H1 (cell line): ENCODE measurements around the gene RAI14. TPM values are rescaled to one million over a fixed set of nuclear protein-coding genes. Genes with fewer than 3 reads are reported as not detected.

Experiments
- CTCF ChIA-PET: fragments of 300-600 bp; sonication (Branson Sonifier 250); formaldehyde crosslinking; loops from one replicate; lab custom pipeline; 2021; ENCODE audit not compliant: partially characterized antibody; lab: Charles Lee
- POLR2A ChIA-PET: fragments of 300-600 bp; sonication (Branson Sonifier 250); formaldehyde crosslinking; loops from one replicate; lab custom pipeline; 2021; ENCODE audit warnings: inconsistent platforms; ENCODE audit not compliant: partially characterized antibody; lab: Charles Lee
- DNase-seq, 2 experiments: peaks; one replicate each; pipeline versions ENCODE4 v3.0.0 to v3.0.0-alpha.2; 2010 to 2022; ENCODE audit warnings: low spot score in 2 of 2, low read depth in 1 of 2, mixed read lengths in 1 of 2
- FAIRE-seq: peaks from 2 replicates; lab custom pipeline; 2011; peaks lifted over from hg19 to GRCh38; lab: Jason Lieb, UNC
- H2AFZ ChIP-seq: 2 replicates; pipeline ENCODE4 v1.8.1; 2012; ENCODE audit warnings: low read length, inconsistent platforms
- H2AK5ac ChIP-seq: 2 replicates; pipeline ENCODE4 v1.6.1; 2013; ENCODE audit warnings: low read depth, low read length
- H2BK120ac ChIP-seq: replicated peaks from 2 replicates; pipeline ENCODE3; 2013; ENCODE audit warnings: low read depth, low read length, inconsistent platforms
- H2BK12ac ChIP-seq: 2 replicates; pipeline ENCODE4 v1.6.1; 2013; ENCODE audit warnings: low read depth, low read length
- H2BK15ac ChIP-seq: 2 replicates; pipeline ENCODE4 v1.6.1; 2013; ENCODE audit warnings: low read length
- H2BK20ac ChIP-seq: 2 replicates; pipeline ENCODE4 v1.6.1; 2013; ENCODE audit warnings: low read length
- H2BK5ac ChIP-seq: 2 replicates; pipeline ENCODE4 v1.6.1; 2013; ENCODE audit warnings: low read depth, low read length
- H3K14ac ChIP-seq: 2 replicates; pipeline ENCODE4 v1.6.1; 2013; ENCODE audit warnings: inconsistent platforms; ENCODE audit not compliant: insufficient read length
- H3K18ac ChIP-seq: 2 replicates; pipeline ENCODE4 v1.6.1; 2013; ENCODE audit warnings: low read length; ENCODE audit errors: extremely low read depth
- H3K23ac ChIP-seq: 2 replicates; pipeline ENCODE4 v1.6.1; 2013; ENCODE audit warnings: inconsistent platforms; ENCODE audit not compliant: insufficient read length
- H3K23me2 ChIP-seq: 2 replicates; pipeline ENCODE4 v1.6.1; 2013; ENCODE audit warnings: low read depth, low read length
- H3K27ac ChIP-seq: 2 replicates; pipeline ENCODE4 v1.6.1; 2011; ENCODE audit warnings: low read depth, low read length, inconsistent platforms
- H3K27me3 ChIP-seq, 4 experiments: replicated peaks in 1 of 4; 1 replicate in 1 of 4; 2 replicates in 3 of 4; pipeline versions ENCODE4 v1.6.1 to v1.8.1; 2011 to 2013; ENCODE audit warnings: low read length in 3 of 4, mild to moderate bottlenecking in 3 of 4, inconsistent platforms in 2 of 4, mixed read lengths in 2 of 4, moderate library complexity in 1 of 4; ENCODE audit not compliant: control insufficient read depth in 3 of 4, insufficient read depth in 3 of 4; ENCODE audit errors: extremely low read depth in 1 of 4
- H3K36me3 ChIP-seq, 4 experiments: 2 replicates each; pipeline versions ENCODE4 v1.6.1 to v1.8.1; 2011 to 2013; ENCODE audit warnings: mild to moderate bottlenecking in 4 of 4, low read length in 3 of 4, moderate library complexity in 2 of 4, control low read depth in 1 of 4, inconsistent platforms in 1 of 4; ENCODE audit not compliant: insufficient read depth in 4 of 4, control insufficient read depth in 2 of 4
- H3K4ac ChIP-seq: replicated peaks from 2 replicates; pipeline ENCODE3; 2013; ENCODE audit warnings: low read length, low read depth, mixed read lengths, inconsistent platforms; ENCODE audit not compliant: insufficient read length
- H3K4me1 ChIP-seq, 4 experiments: replicated peaks in 1 of 4; 1 replicate in 1 of 4; 2 replicates in 3 of 4; pipeline versions ENCODE4 v1.6.1 to v1.8.1; 2011 to 2013; ENCODE audit warnings: low read length in 3 of 4, inconsistent platforms in 2 of 4, mixed read lengths in 1 of 4; ENCODE audit not compliant: insufficient read depth in 4 of 4, control insufficient read depth in 3 of 4
- H3K4me2 ChIP-seq, 2 experiments: 2 replicates each; pipeline versions ENCODE4 v1.6.1 to v1.8.1; 2011 to 2013; ENCODE audit warnings: low read depth in 2 of 2, low read length in 2 of 2, control low read depth in 1 of 2, inconsistent platforms in 1 of 2, mild to moderate bottlenecking in 1 of 2; ENCODE audit not compliant: insufficient read depth in 1 of 2
- H3K4me3 ChIP-seq, 4 experiments: fragments of 200-600, 300-600 bp in 1 of 4; sonication (generic), shearing (Covaris generic), sonication (Bioruptor Twin) in 1 of 4; 2 replicates each; pipeline versions ENCODE4 v1.5.1 to v1.8.1; 2011 to 2016; ENCODE audit warnings: low read length in 4 of 4, low read depth in 3 of 4, control low read depth in 2 of 4, inconsistent platforms in 2 of 4, mild to moderate bottlenecking in 2 of 4, mixed read lengths in 1 of 4, moderate library complexity in 1 of 4; ENCODE audit not compliant: insufficient read depth in 2 of 4; ENCODE audit errors: extremely low read depth in 1 of 4
- H3K56ac ChIP-seq: replicated peaks from 2 replicates; pipeline ENCODE3; 2013; ENCODE audit warnings: low read depth, mild to moderate bottlenecking, mixed read lengths, low read length, inconsistent platforms; ENCODE audit not compliant: insufficient read length
- H3K79me1 ChIP-seq: 2 replicates; pipeline ENCODE4 v1.6.1; 2013; ENCODE audit warnings: low read depth, low read length, control low read depth
- H3K79me2 ChIP-seq, 2 experiments: 2 replicates each; pipeline versions ENCODE4 v1.6.1 to v1.8.1; 2012 to 2013; ENCODE audit warnings: low read length in 2 of 2, mild to moderate bottlenecking in 2 of 2, inconsistent platforms in 1 of 2; ENCODE audit not compliant: insufficient read depth in 2 of 2, control insufficient read depth in 1 of 2
- H3K9ac ChIP-seq, 4 experiments: replicated peaks in 1 of 4; 1 replicate in 1 of 4; 2 replicates in 3 of 4; pipeline versions ENCODE4 v1.6.1 to v1.8.1; 2011 to 2013; ENCODE audit warnings: low read depth in 3 of 4, low read length in 3 of 4, control low read depth in 2 of 4, mild to moderate bottlenecking in 2 of 4, moderate library complexity in 2 of 4, inconsistent platforms in 1 of 4; ENCODE audit errors: extremely low read depth in 1 of 4
- H3K9me3 ChIP-seq, 2 experiments: 2 replicates each; pipeline versions ENCODE4 v1.6.1 to v1.8.1; 2012 to 2013; ENCODE audit warnings: mild to moderate bottlenecking in 2 of 2, moderate library complexity in 2 of 2, control low read depth in 1 of 2, inconsistent platforms in 1 of 2, low read depth in 1 of 2, low read length in 1 of 2, mixed read lengths in 1 of 2; ENCODE audit not compliant: insufficient read depth in 2 of 2
- H4K20me1 ChIP-seq, 2 experiments: replicated peaks in 1 of 2; 2 replicates each; pipeline versions ENCODE3 to v1.8.1; 2011 to 2013; ENCODE audit warnings: inconsistent platforms in 2 of 2, low read length in 2 of 2, mild to moderate bottlenecking in 1 of 2; ENCODE audit not compliant: insufficient read depth in 2 of 2, control insufficient read depth in 1 of 2
- H4K5ac ChIP-seq: 2 replicates; pipeline ENCODE4 v1.6.1; 2013; ENCODE audit warnings: low read length, low read depth, mixed read lengths, inconsistent platforms; ENCODE audit not compliant: insufficient read length
- H4K8ac ChIP-seq: 2 replicates; pipeline ENCODE4 v1.8.0; 2013; ENCODE audit warnings: mild to moderate bottlenecking, moderate library complexity, low read length, inconsistent platforms; ENCODE audit not compliant: insufficient read depth; ENCODE audit errors: extremely low read depth
- H4K91ac ChIP-seq: replicated peaks from 2 replicates; pipeline ENCODE3; 2013; ENCODE audit warnings: low read length, mixed read lengths, inconsistent platforms; ENCODE audit not compliant: insufficient read length
- ATF2 ChIP-seq: IDR thresholded peaks from 2 replicates; pipeline ENCODE4 v1.6.1; 2012; ENCODE audit warnings: low read length, inconsistent platforms
- HDAC2 ChIP-seq, 2 experiments: fragments of 300-600 bp in 1 of 2; sonication (generic) in 1 of 2; IDR thresholded peaks; 2 replicates each; pipeline ENCODE4 v1.6.1; 2011 to 2012; ENCODE audit warnings: low read depth in 2 of 2, low read length in 2 of 2, mild to moderate bottlenecking in 2 of 2, moderate library complexity in 2 of 2, borderline replicate concordance in 1 of 2, inconsistent platforms in 1 of 2
- KDM1A ChIP-seq: fragments of 200-600, 300-600 bp; sonication (generic); IDR thresholded peaks from 2 replicates; pipeline ENCODE4 v1.7.1; 2016; ENCODE audit warnings: mild to moderate bottlenecking, low read length, borderline replicate concordance
- SAP30 ChIP-seq: fragments of 300-600 bp; sonication (generic); IDR thresholded peaks from 2 replicates; pipeline ENCODE4 v1.7.1; 2012; ENCODE audit warnings: low read length, moderate library complexity, mild to moderate bottlenecking, inconsistent platforms; ENCODE audit not compliant: insufficient read depth, insufficient replicate concordance
- SIRT6 ChIP-seq: IDR thresholded peaks from one replicate; pipeline ENCODE4 v1.7.1; 2012; ENCODE audit warnings: low read length, inconsistent platforms
- SP1 ChIP-seq: IDR thresholded peaks from 2 replicates; pipeline ENCODE4 v1.6.1; 2011; ENCODE audit warnings: low read depth, low read length
- TBP ChIP-seq: IDR thresholded peaks from 2 replicates; pipeline ENCODE4 v1.6.1; 2011; ENCODE audit warnings: low read depth, low read length, improper control_type of control experiment
- TCF12 ChIP-seq: IDR thresholded peaks from 2 replicates; pipeline ENCODE4 v1.6.1; 2011; ENCODE audit warnings: low read depth, mild to moderate bottlenecking, low read length
- WGBS, 2 experiments: shearing (Covaris generic) in 1 of 2; methylation state at CpG; one replicate each; pipeline versions ENCODE4 v1.1.6 to v1.1.7; 2013 to 2015; ENCODE audit warnings: low lambda C conversion rate in 2 of 2, mixed read lengths in 2 of 2, inconsistent platforms in 1 of 2, low coverage in 1 of 2, missing lambda C conversion rate in 1 of 2; ENCODE audit not compliant: insufficient replicate concordance in 2 of 2, insufficient coverage in 1 of 2, insufficient read length in 1 of 2; ENCODE audit errors: extremely low coverage in 1 of 2, missing lambda C conversion rate in 1 of 2; 5-methylcytosine and 5-hydroxymethylcytosine counted together
- polyA plus RNA-seq, 7 experiments: library from polyadenylated mRNA; depleted of rRNA in 3 of 7; stranded (reverse) in 5 of 7; unstranded in 2 of 7; fragments of >200 nt in 5 of 7; fragments of 200-250 nt in 2 of 7; gene quantifications; 1 replicate in 5 of 7; 2 replicates in 1 of 7; 4 replicates in 1 of 7; pipeline versions ENCODE4 v1.2.1 to v1.2.3, GENCODE V29; 2011 to 2013; ENCODE audit warnings: missing spikeins in 2 of 7, mixed read lengths in 2 of 7
- total RNA-seq: library from RNA; stranded (reverse); fragmentation: NEBNext Ultra II Directional; extraction: Animal tissue kit (Norgen Biotek cat#: 25700); gene quantifications from 2 replicates; pipeline ENCODE4 v1.2.1, GENCODE V29; 2021

Gene RAI14
- total and polyA plus RNA-seq, 2 of the 8 experiments (the other 6 are each of a cell fraction or from before 2014, with no cell fraction given), result 48.4 to 210 TPM

GRCh38 chr5:34703767-34704713 is 47.9 kb downstream of the RAI14 start:
- no peak for DNase-seq
- Histone ChIP-seq H3K27ac (0 out of 2 replicates have a peak overlapping the region, but pooled peaks have one; percentile 21), H3K9me3 (no peaks in the 10 kb centered on the region), H2BK20ac (no peak overlapping the region), H3K27me3 (no peaks in the 10 kb centered on the region), H4K20me1 (peaks cover 7% of the 10 kb centered on the region in 2 experiments), H3K23me2 (no peaks in the 10 kb centered on the region), H3K4me3 (peak overlapping the region in 1 of 4 experiments; percentile 36; a peak in 2 of 8 replicates), H3K36me3 (peaks cover 0 to 8% (median 3%) of the 10 kb centered on the region in 4 experiments; a peak in 2 of 8 replicates), H3K23ac (no peak overlapping the region), H3K56ac (no peak overlapping the region), H2BK5ac (no peak overlapping the region), H4K91ac (no peak overlapping the region), H3K4me1 (peaks cover 11 to 40% (median 22%) of the 10 kb centered on the region in 4 experiments), H2AFZ (no peak overlapping the region), H2AK5ac (no peak overlapping the region), H2BK15ac (no peak overlapping the region), H4K8ac (no peak overlapping the region), H3K14ac (no peak overlapping the region), H3K18ac (no peak overlapping the region), H4K5ac (no peak overlapping the region), H3K4ac (no peak overlapping the region), H2BK12ac (no peak overlapping the region), H3K79me1 (no peaks in the 10 kb centered on the region; the same call in 1 of the 2 replicates), H3K9ac (no peak overlapping the region), H3K4me2 (peak overlapping the region; percentile 34 to 55; a peak in 3 of 4 replicates), H2BK120ac (no peak overlapping the region), H3K79me2 (peaks cover 6 to 86% of the 10 kb centered on the region in 2 experiments; a peak in 3 of 4 replicates)
- peak; percentile 88 for FAIRE-seq
- WGBS, 2 experiments, result 44% methylated on average over 10 of the region's 10 CpGs; no CpG with 5 or more reads in 1 of the 2 experiments
- ChIA-PET POLR2A (interaction anchor here (1.0 to 3.3 kb wide), 4 partner anchors 14 to 204 kb away, joined by 3 to 13 read pairs (median 3); partner anchors contain the start of gene RAI14), CTCF (interaction anchor here (0.7 to 1.5 kb wide), 8 partner anchors 12 to 222 kb away, joined by 3 to 4 read pairs (median 3); no protein-coding TSS in a partner anchor)
- 0 out of 4 replicates have a peak, but pooled peaks of 1 of the 2 experiments have one; percentile 44 for TF ChIP-seq HDAC2 (IDR thresholded peaks at IDR 0.05; ENCODE audit: borderline replicate concordance in 1 of 2, low read depth in 2 of 2, low read length in 2 of 2)
- TF ChIP-seq SIRT6, result no peak
- no peak for TF ChIP-seq TBP
- TF ChIP-seq KDM1A, result no peak
- no peak for TF ChIP-seq TCF12
- no peak for TF ChIP-seq SAP30
- TF ChIP-seq ATF2, result no peak
- no peak for TF ChIP-seq SP1
